Measurements from ENCODE around the gene SPTSSA.

SPTSSA gene

GRCh38 chr14:34452258-34452822, 9.7 kb downstream of the SPTSSA start:
- peaks cover 42% of the 10 kb centered on the region for H3K79me2 ChIP-seq (ENCODE audit: low read length)
- H3K9me2 ChIP-seq (replicated peaks; ENCODE audit: insufficient read depth, low read length) = no peaks in the 10 kb centered on the region
- TF ChIP-seq CTCF (IDR thresholded peaks at IDR 0.05; ENCODE audit: low read length) (no peak), EZH2phosphoT487 (IDR thresholded peaks at IDR 0.05; ENCODE audit: low read length) (no peak), EZH2 (optimal IDR thresholded peaks at IDR 0.05; ENCODE audit: low read depth, low read length) (no peak)
- H3K4me3 ChIP-seq (ENCODE audit: low read length) = no peak overlapping the region
- H4K20me1 ChIP-seq (ENCODE audit: insufficient read depth, low read length) = no peaks in the 10 kb centered on the region
- H3K36me3 ChIP-seq (replicated peaks; ENCODE audit: insufficient read depth, low read length) = no peaks in the 10 kb centered on the region; the same call in 1 of the 2 replicates
- H2AFZ ChIP-seq (ENCODE audit: low read length) = no peak overlapping the region
- DNase-seq = no peak
- no peaks in the 10 kb centered on the region for H3K9me3 ChIP-seq (replicated peaks; ENCODE audit: insufficient read depth, low read length)
- no peak overlapping the region for H3K9ac ChIP-seq (ENCODE audit: low read length)
- no peaks in the 10 kb centered on the region for H3K27me3 ChIP-seq (replicated peaks; ENCODE audit: insufficient read depth, low read length)
- no peaks in the 10 kb centered on the region for H3K4me1 ChIP-seq (ENCODE audit: low read length)
- no peaks in the 10 kb centered on the region for H3F3A ChIP-seq (ENCODE audit: insufficient read depth, low read length)
- no peak overlapping the region for H3K27ac ChIP-seq (ENCODE audit: low read length)
- no peak overlapping the region for H3K4me2 ChIP-seq (ENCODE audit: low read depth, low read length)

- DNase-seq = no peak
- Histone ChIP-seq H3K79me2 (ENCODE audit: low read length) (peaks cover 40% of the 10 kb centered on the region), H3K4me3 (ENCODE audit: low read length) (no peak overlapping the region), H3K9ac (ENCODE audit: low read length) (no peak overlapping the region), H3K27me3 (replicated peaks; ENCODE audit: insufficient read depth, low read length) (no peaks in the 10 kb centered on the region), H3K9me2 (replicated peaks; ENCODE audit: insufficient read depth, low read length) (no peaks in the 10 kb centered on the region), H3F3A (ENCODE audit: insufficient read depth, low read length) (no peaks in the 10 kb centered on the region), H3K27ac (ENCODE audit: low read length) (no peak overlapping the region), H2AFZ (ENCODE audit: low read length) (no peak overlapping the region), H3K4me2 (ENCODE audit: low read depth, low read length) (no peak overlapping the region), H3K36me3 (replicated peaks; ENCODE audit: insufficient read depth, low read length) (no peaks in the 10 kb centered on the region; the same call in 1 of the 2 replicates), H3K4me1 (ENCODE audit: low read length) (no peaks in the 10 kb centered on the region), H4K20me1 (ENCODE audit: insufficient read depth, low read length) (no peaks in the 10 kb centered on the region), H3K9me3 (replicated peaks; ENCODE audit: insufficient read depth, low read length) (no peaks in the 10 kb centered on the region)
- TF ChIP-seq EZH2phosphoT487 (IDR thresholded peaks at IDR 0.05; ENCODE audit: low read length) (no peak), CTCF (IDR thresholded peaks at IDR 0.05; ENCODE audit: low read length) (no peak), EZH2 (optimal IDR thresholded peaks at IDR 0.05; ENCODE audit: low read depth, low read length) (no peak)
Observed at GRCh38 chr14:34450958-34451357, 11.1 kb downstream of the SPTSSA start.

GRCh38 chr14:34450542-34450915, 11.5 kb downstream of the SPTSSA start:
- no peaks in the 10 kb centered on the region for H3K4me1 ChIP-seq (ENCODE audit: low read length)
- H2AFZ ChIP-seq (ENCODE audit: low read length) = no peak overlapping the region
- H3K27me3 ChIP-seq (replicated peaks; ENCODE audit: insufficient read depth, low read length) = no peaks in the 10 kb centered on the region
- no peak overlapping the region for H3K4me2 ChIP-seq (ENCODE audit: low read depth, low read length)
- H3K4me3 ChIP-seq (ENCODE audit: low read length) = no peak overlapping the region
- H3K79me2 ChIP-seq (ENCODE audit: low read length) = peaks cover 40% of the 10 kb centered on the region
- H3K9ac ChIP-seq (ENCODE audit: low read length) = no peak overlapping the region
- H3K9me3 ChIP-seq (replicated peaks; ENCODE audit: insufficient read depth, low read length) = no peaks in the 10 kb centered on the region
- H3K27ac ChIP-seq (ENCODE audit: low read length) = no peak overlapping the region
- no peaks in the 10 kb centered on the region; the same call in 1 of the 2 replicates for H3K36me3 ChIP-seq (replicated peaks; ENCODE audit: insufficient read depth, low read length)
- no peaks in the 10 kb centered on the region for H3K9me2 ChIP-seq (replicated peaks; ENCODE audit: insufficient read depth, low read length)
- H4K20me1 ChIP-seq (ENCODE audit: insufficient read depth, low read length) = no peaks in the 10 kb centered on the region
- no peak for DNase-seq
- TF ChIP-seq CTCF (IDR thresholded peaks at IDR 0.05; ENCODE audit: low read length) = no peak
- no peak for TF ChIP-seq EZH2 (optimal IDR thresholded peaks at IDR 0.05; ENCODE audit: low read depth, low read length)
- no peak for TF ChIP-seq EZH2phosphoT487 (IDR thresholded peaks at IDR 0.05; ENCODE audit: low read length)
- H3F3A ChIP-seq (ENCODE audit: insufficient read depth, low read length) = no peaks in the 10 kb centered on the region

Measured in MM.1S (cell line).